Activated CD4-positive, alpha-beta T cell treated with anti-CD3 and anti-CD28 coated beads, Interleukin-10, Interleukin-2, amounts not matched to agents 100 ng/mL and 50 ng/mL, durations not matched to agents 16 hours and 8 hours (primary cell): ENCODE data around the gene EHHADH.
"Not testable (repeated sequence)": the region's sequence is repeated elsewhere in the genome, so short reads cannot be mapped to it uniquely, and the experiment has no call there.

Experiments used
- DNase-seq: peaks from one replicate; pipeline ENCODE4 v3.0.0-alpha.2; 2020

Gene EHHADH

GRCh38 chr3:185250653-185251052, 3.2 kb downstream of the EHHADH start:
- no peak for DNase-seq

- DNase-seq = no peak
Measured at GRCh38 chr3:185250247-185250646, 3.6 kb downstream of the EHHADH start.

- DNase-seq = no peak
Measured at GRCh38 chr3:185242642-185243041, 11.2 kb downstream of the EHHADH start.

DNA sequence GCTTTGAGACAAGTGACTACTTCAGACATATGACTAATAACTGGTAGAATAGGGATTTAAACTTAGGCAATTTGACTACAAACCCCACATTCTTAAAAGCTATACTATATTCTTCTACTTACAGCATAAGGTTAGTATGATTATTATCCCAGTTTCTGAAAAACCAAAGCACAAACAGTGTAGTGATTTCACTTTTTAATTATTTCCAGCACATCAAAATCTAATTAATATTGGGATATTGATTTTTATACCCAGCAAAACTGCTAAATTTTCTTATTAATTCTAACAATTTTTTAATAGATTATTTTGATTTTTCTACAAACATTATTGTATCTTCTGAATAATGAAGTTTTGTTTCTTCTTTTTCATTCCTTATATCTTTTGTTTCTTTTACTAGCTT, 16.9 kb downstream of the EHHADH start:
- no peak for DNase-seq

DNA sequence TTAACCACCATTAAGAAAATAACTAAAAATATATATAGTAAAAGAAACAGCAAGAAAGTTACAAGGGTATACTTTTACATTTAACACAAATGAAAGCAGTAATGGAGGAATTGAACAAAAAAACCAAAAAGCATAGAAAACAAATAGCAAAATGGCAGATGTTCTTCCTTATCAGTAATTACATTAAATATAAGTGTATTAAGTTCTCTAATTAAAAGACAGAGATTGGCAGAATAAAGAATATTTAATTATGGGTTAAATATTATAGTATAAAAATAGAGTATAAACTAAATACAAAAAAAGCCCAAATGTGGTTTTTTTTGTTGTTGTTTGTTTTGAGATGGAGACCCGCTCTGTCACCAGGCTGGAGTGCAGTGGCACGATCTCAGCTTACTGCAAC, 20.5 kb downstream of the EHHADH start:
- DNase-seq = no peak

- not testable (repeated sequence) for DNase-seq
Measured at GRCh38 chr3:185226526-185226925, 27.3 kb downstream of the EHHADH start.

DNA sequence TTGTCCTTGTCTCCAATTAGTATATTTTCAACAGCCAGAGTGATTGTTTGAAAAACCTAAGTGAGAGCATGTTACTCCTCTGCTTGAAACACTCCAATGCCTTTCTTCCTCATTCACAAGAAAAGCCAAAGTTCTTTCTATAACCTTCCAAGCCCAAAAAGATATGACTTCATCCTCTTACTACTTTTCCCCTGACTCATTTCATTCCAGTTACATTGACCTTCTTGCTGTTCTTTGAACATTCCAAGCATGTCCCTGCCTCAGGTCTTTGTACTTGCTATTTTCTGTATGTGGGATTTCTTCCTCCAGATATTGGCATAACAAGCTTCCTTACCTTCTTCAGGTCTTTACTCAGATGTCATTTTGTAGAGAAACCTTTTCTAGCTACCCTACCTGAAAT, 28.3 kb downstream of the EHHADH start:
- DNase-seq = no peak

DNA sequence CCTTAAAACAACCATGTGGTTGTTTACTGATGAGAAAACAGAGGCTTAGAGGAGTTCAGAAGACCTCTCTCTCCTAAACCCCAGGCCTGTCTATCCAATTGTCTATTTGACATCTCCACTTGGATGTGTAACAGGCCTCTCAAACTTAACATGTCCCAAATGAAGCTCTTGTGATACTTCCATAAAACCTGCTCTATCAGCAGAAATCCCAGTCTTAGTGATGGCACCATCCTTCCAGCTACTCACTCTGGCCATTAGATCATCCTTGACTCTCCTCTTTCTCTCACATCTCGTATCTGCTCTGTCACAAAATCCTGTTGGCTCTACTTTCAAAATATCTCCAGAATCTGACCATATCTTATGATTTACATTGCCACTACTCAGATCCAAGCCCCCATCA, 28.8 kb downstream of the EHHADH start:
- no peak for DNase-seq

- no peak for DNase-seq
Measured at GRCh38 chr3:185221203-185221602, 32.6 kb downstream of the EHHADH start.

- no peak for DNase-seq
Measured at GRCh38 chr3:185216607-185216958, 37.3 kb downstream of the EHHADH start.

- DNase-seq = peak; percentile 13
Measured at GRCh38 chr3:185215873-185216606, 37.8 kb downstream of the EHHADH start.

DNA sequence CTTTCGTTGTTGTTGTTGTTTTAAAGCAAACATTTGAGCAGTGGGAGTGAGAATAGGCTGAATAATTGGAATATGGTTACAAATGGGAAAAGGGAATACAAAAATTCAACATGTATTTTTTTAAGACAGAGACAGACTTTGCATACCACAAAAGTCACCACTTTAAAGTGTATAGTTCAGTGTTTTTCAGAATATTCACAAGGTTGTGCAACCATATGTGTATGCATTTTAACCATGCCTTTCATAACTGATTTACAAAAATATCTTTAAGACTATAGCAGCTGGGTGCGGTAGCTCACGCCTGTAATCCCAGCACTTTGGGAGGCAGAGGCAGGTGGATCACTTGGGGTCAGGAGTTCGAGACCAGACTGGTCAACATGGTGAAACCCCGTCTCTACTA, 41.3 kb downstream of the EHHADH start:
- DNase-seq = no peak

DNA sequence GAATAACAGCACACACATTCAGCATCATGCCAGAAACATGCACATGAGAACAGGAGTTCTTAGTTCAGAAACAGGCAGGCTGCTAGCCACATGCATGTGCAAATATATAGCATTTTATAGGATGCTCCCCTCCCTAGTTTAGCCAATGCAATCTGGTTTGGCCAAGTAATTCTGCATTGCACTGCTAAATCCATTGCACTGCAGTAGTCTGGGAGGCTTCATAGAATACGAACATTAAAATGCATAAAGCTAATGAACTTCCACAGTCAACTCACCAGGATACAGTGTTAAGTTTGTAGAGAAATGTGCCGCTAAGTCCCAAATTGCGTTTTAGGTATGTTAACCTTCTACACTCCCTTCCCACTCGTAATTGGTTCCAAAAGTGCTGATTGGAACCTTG, 41.8 kb downstream of the EHHADH start:
- DNase-seq = no peak

- no peak for DNase-seq
Measured at GRCh38 chr3:185210621-185211142, 43.2 kb downstream of the EHHADH start.

GRCh38 chr3:185208823-185209222, 45.0 kb downstream of the EHHADH start:
- DNase-seq = no peak

DNA sequence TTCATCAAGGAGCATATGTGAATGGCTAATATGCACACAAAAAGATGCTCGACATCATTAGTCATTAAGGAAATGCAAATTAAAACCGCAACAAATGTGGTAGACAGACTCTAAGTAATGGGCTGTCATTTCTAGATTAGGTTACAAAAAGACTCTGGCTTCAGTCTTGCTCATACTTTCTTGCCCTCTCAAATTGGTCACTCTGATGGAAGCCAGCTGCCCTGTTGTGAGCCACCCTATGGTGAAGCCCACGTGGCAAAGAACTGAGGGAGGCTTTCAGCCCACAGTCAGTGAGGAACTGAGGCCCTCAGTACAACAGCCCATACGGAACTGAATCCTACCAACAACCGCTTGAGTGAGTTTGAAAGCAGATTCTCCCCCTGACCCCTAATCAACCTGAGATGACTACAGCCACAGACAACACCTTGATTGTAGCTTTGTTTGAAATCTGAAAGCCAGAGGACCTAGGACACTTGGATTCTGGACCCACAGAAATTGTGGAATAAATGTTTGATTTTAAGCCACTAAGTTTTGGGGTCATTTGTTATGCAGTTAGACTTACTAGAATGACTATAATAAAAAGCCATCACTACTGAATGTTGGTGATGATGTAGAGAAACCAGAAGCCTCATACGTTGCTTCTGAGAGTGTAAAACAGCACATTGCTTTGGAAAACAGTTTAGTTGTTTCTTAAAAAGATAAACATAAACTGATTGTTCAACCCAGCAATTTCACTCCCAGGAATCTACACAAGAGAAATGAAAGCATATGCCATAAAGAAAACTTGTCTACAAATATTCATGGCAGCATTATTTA, 45.7 kb downstream of the EHHADH start:
- DNase-seq = peak; percentile 73

- DNase-seq = no peak
Measured at GRCh38 chr3:185207481-185207880, 46.4 kb downstream of the EHHADH start.

DNA sequence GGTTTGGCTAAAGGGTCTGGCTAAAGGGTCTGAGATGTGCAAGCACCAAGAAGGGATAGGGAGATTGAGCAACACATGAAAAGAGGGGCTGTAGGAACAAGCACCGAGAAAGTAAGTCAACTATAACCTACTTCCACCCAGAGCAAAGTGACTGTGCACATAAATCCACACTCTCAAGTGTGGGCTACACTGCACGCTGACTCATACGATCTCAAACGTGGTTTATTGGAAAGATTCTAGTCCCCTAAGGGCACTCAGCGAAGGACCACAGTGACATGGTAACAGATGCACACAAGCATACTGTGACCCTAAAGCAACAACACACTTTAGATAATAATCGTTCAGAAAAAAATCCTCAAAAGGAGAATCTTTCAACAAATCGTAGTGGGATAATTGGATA, 48.0 kb downstream of the EHHADH start:
- DNase-seq = peak; percentile 32

DNA sequence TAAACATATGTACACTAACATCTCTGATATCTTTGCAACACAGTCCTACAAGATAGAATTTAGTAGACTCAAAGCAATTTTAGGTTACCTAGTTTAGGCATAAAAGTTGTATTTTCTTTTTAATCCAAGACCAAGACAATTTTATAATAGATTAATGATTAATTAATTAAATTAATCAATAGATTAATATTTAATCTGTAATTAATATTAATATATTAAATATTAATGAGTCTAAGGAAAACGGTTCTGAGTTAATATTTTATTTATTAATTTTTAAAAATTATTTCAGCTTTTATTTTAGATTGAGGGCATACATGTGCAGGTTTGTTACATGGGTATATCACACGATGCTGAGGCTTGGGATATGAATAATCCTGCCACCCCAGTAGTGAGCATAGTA, 49.0 kb downstream of the EHHADH start:
- DNase-seq = no peak

GRCh38 chr3:185200639-185201038, 53.2 kb downstream of the EHHADH start:
- DNase-seq = no peak

DNA sequence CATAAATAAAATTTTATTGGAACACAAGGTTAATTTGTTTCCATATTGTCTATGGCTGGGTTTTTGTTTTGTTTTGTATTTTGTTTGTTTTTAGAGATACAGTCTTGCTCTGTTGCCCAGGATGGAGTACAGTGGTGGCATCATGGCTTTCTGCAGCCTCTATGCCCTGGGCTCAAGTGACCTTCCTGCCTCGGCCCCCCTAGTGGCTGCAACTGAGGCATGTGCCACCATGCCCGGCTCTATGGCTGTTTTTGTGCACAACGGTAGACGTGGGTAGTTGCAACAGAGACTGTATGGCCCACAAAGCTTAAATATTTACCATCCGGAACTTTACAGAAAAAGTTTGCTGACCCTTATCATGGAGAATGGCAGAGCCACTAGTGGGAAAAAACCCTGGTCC, 54.2 kb downstream of the EHHADH start:
- DNase-seq = no peak

DNA sequence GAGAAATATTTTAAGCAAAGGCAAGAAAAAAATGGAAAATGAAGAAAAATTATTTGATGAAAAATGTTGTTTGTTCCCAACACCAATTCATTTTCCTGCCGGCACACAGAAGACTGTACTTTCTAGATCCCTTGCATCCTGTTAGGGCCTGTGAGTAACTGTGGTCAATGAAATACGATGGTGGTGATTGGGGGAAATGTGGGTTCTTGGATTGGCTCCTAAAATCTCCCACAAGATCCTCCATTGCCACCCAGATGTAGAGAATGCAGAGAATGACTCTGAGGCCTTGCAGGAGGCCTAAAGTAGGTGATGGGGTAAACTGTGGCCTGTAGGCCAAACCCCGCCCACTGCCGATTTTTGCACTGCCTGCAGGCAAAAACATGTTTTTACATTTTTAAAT, 54.6 kb downstream of the EHHADH start:
- no peak for DNase-seq

- no peak for DNase-seq
Measured at GRCh38 chr3:185197068-185197467, 56.8 kb downstream of the EHHADH start.

GRCh38 chr3:185195652-185196051, 58.2 kb downstream of the EHHADH start:
- no peak for DNase-seq
